ENCODE results near the gene TRMT61A. TPM values are rescaled to one million over a fixed set of nuclear protein-coding genes. Genes with fewer than 3 reads are reported as not detected.
A peak's percentile ranks its signal among the peaks of the same experiment; 100 is the strongest.

Gene TRMT61A
- total and polyA plus RNA-seq, 2 donors = 5.7 to 35.0 TPM

- Histone ChIP-seq H3K4me1 (ENCODE audit: insufficient read depth) (peaks cover 2% of the 10 kb centered on the region), H3K4me3 (ENCODE audit: low read depth, low read length) (no peak overlapping the region), H3K36me3 (ENCODE audit: insufficient read depth) (no peaks in the 10 kb centered on the region), H3K27ac (ENCODE audit: low read depth) (peak overlapping the region; percentile 93)
- 15% methylated on average over 9 of the region's 9 CpGs for WGBS
- DNase-seq (ENCODE audit: extremely low spot score) = peak; percentile 76
These were observed 47.5 kb downstream of the TRMT61A start for GRCh38 chr14:103576371-103577024.

- peaks cover 2% of the 10 kb centered on the region for H3K4me1 ChIP-seq (ENCODE audit: insufficient read depth)
- H3K4me3 ChIP-seq (ENCODE audit: low read depth, low read length) = no peak overlapping the region
- no peak for DNase-seq (ENCODE audit: extremely low spot score)
- WGBS = 91% methylated on average over 12 of the region's 12 CpGs
- no peaks in the 10 kb centered on the region for H3K36me3 ChIP-seq (ENCODE audit: insufficient read depth)
- H3K27ac ChIP-seq (ENCODE audit: low read depth) = no peak overlapping the region
These were observed 49.5 kb downstream of the TRMT61A start for GRCh38 chr14:103578401-103579075.

DNA sequence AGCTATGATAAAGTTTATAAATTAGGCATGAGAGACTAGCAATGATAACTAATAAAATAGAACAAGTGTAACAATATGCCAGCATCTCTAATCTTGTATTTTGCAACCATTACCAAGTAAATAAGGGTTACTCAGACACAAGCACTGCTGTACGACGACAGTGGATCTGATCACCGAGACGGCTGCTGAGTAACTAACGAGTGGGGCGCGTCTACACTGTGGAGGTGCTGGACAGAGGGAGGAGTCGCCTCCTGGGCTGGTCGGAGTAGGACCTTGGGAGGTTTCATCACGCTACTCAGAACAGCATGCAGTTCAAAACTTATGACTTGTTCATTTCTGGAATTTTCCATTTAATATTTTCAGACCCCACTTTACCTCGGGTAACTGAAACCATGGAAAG is 52.2 kb downstream of the TRMT61A start:
- no peak overlapping the region for H3K27ac ChIP-seq (ENCODE audit: low read depth)
- WGBS = 88% methylated on average over 11 of the region's 11 CpGs
- no peak for DNase-seq (ENCODE audit: extremely low spot score)
- H3K4me1 ChIP-seq (ENCODE audit: insufficient read depth) = no peaks in the 10 kb centered on the region
- no peak overlapping the region for H3K4me3 ChIP-seq (ENCODE audit: low read depth, low read length)
- H3K36me3 ChIP-seq (ENCODE audit: insufficient read depth) = no peaks in the 10 kb centered on the region

DNA sequence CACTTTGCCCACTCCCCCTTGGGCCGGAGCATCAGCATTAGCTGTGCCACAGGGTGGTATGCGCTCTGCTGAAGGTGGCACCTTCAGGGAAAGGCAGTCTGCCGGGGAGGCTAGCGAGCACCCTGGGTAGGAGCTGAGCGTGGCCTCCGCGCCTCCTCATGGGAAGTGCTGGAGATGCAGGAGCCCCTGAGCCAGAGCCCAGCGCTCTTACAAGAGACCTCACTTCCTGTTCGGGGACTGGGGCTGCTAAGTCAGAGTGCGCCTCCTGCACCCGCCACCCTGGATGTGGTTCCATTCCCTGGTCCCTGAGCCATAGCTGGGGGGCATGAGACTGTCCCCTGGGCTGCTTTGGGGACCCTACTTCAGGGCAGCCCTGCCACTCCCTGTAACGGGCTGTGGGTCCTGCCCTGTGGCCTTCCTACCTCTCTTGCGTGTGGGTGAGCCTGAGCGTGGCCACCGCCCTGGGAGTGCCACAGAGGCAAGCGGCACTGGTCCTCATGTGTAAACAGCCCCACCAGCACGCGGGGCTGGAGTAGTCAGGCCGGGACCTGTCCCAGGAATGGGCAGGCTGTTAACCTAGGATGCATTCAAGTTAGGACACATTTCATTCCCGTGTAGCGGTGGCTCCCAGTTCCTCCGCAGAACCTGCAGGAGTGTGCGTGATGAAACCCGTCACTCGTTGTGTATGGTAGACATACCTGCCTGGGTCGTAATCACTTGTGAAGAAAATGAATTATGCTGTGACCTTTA is 53.1 kb downstream of the TRMT61A start:
- DNase-seq (ENCODE audit: extremely low spot score) = no peak
- H3K4me3 ChIP-seq (ENCODE audit: low read depth, low read length) = no peak overlapping the region
- no peaks in the 10 kb centered on the region for H3K4me1 ChIP-seq (ENCODE audit: insufficient read depth)
- H3K36me3 ChIP-seq (ENCODE audit: insufficient read depth) = no peaks in the 10 kb centered on the region
- peak overlapping the region; percentile 80 for H3K27ac ChIP-seq (ENCODE audit: low read depth)
- WGBS = 88% methylated on average over 26 of the region's 26 CpGs

DNA sequence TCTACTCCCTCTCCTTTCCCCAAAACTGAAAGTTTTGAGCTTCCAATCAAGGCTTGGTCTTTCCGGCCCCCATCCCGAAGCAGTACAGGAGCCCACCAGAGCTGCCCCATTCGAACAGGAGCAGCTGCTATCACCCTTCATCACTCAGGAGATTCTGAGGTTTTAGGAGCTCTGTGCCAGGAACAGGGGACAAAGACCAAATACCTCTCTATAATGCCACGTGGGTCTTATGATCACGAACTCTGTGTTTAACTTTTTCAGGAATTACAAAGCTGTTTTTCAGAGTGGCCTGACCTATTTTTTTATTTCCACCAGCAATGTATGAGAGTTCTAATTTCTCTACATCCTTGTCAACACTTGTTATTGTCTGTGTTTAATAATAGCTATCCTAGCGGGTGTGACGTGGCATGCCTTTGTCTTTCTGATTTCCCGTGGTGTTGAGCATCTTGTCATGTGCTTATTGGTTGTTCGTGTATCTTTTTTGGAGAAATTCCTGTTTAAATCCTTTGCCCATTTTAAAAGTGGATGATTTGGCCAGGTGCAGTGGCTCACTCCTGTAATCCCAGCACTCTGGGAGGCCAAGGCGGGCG is 55.4 kb downstream of the TRMT61A start:
- no peak overlapping the region for H3K4me3 ChIP-seq (ENCODE audit: low read depth, low read length)
- no peak for DNase-seq (ENCODE audit: extremely low spot score)
- WGBS = 92% methylated on average over 11 of the region's 11 CpGs
- H3K36me3 ChIP-seq (ENCODE audit: insufficient read depth) = no peaks in the 10 kb centered on the region
- H3K4me1 ChIP-seq (ENCODE audit: insufficient read depth) = no peaks in the 10 kb centered on the region
- H3K27ac ChIP-seq (ENCODE audit: low read depth) = no peak overlapping the region

Small RNA genes within 50 kb of the gene (small RNA-seq; reads per million reads assigned to genes)
- not detected for gene RNU4-68P
- gene RNU7-160P = not detected

Other genes starting within 250 kb of the TRMT61A start
- 128 TPM for gene EIF5, start 195.0 kb upstream of the TRMT61A start, total RNA-seq
- gene EIF5, start 195.0 kb upstream of the TRMT61A start, polyA plus RNA-seq = 177 TPM
- 130 TPM for gene MARK3, start 143.8 kb upstream of the TRMT61A start, total RNA-seq
- gene MARK3, start 143.8 kb upstream of the TRMT61A start, polyA plus RNA-seq = 44.4 TPM
- gene CKB, start 6.4 kb upstream of the TRMT61A start, total RNA-seq = 121 TPM
- 1,521 TPM for gene CKB, start 6.4 kb upstream of the TRMT61A start, polyA plus RNA-seq
- gene BAG5, start 33.5 kb downstream of the TRMT61A start, total RNA-seq = 29.8 TPM
- 18.1 TPM for gene BAG5, start 33.5 kb downstream of the TRMT61A start, polyA plus RNA-seq
- gene COA8, start 33.8 kb downstream of the TRMT61A start, total RNA-seq = 37.0 TPM
- 52.4 TPM for gene COA8, start 33.8 kb downstream of the TRMT61A start, polyA plus RNA-seq
- gene KLC1, start 100.0 kb downstream of the TRMT61A start, total RNA-seq = 162 TPM
- 188 TPM for gene KLC1, start 100.0 kb downstream of the TRMT61A start, polyA plus RNA-seq
- 10.6 TPM for gene XRCC3, start 186.3 kb downstream of the TRMT61A start, total RNA-seq
- gene XRCC3, start 186.3 kb downstream of the TRMT61A start, polyA plus RNA-seq = 5.4 TPM
- gene ZFYVE21, start 186.6 kb downstream of the TRMT61A start, total RNA-seq = 49.6 TPM
- 210 TPM for gene ZFYVE21, start 186.6 kb downstream of the TRMT61A start, polyA plus RNA-seq

Measured in urinary bladder (tissue), 4 donors.